Measurements from ENCODE around the gene SASH1. TPM values are rescaled to one million over a fixed set of nuclear protein-coding genes. Genes with fewer than 3 reads are reported as not detected.

The SASH1 gene
- 39.7 and 58.9 TPM in 2 replicates for total RNA-seq

GRCh38 chr6:148342350-148343046 lies at the start of gene SASH1:
Gene SASH1, plus strand, starts transcription at chr6:148342838. Its CDS starts 230 bp downstream, at chr6:148343068.
- peak; percentile 86 for DNase-seq (ENCODE audit: low read depth)
- H3K4me3 ChIP-seq (ENCODE audit: low read depth, low read length) = peak within 1 kb of the TSS; percentile 68
- TF ChIP-seq, protein P1, sequence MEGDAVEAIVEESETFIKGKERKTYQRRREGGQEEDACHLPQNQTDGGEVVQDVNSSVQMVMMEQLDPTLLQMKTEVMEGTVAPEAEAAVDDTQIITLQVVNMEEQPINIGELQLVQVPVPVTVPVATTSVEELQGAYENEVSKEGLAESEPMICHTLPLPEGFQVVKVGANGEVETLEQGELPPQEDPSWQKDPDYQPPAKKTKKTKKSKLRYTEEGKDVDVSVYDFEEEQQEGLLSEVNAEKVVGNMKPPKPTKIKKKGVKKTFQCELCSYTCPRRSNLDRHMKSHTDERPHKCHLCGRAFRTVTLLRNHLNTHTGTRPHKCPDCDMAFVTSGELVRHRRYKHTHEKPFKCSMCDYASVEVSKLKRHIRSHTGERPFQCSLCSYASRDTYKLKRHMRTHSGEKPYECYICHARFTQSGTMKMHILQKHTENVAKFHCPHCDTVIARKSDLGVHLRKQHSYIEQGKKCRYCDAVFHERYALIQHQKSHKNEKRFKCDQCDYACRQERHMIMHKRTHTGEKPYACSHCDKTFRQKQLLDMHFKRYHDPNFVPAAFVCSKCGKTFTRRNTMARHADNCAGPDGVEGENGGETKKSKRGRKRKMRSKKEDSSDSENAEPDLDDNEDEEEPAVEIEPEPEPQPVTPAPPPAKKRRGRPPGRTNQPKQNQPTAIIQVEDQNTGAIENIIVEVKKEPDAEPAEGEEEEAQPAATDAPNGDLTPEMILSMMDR (IDR thresholded peaks at IDR 0.05; ENCODE audit: insufficient read depth, low read depth, low read length) = no peak

DNA sequence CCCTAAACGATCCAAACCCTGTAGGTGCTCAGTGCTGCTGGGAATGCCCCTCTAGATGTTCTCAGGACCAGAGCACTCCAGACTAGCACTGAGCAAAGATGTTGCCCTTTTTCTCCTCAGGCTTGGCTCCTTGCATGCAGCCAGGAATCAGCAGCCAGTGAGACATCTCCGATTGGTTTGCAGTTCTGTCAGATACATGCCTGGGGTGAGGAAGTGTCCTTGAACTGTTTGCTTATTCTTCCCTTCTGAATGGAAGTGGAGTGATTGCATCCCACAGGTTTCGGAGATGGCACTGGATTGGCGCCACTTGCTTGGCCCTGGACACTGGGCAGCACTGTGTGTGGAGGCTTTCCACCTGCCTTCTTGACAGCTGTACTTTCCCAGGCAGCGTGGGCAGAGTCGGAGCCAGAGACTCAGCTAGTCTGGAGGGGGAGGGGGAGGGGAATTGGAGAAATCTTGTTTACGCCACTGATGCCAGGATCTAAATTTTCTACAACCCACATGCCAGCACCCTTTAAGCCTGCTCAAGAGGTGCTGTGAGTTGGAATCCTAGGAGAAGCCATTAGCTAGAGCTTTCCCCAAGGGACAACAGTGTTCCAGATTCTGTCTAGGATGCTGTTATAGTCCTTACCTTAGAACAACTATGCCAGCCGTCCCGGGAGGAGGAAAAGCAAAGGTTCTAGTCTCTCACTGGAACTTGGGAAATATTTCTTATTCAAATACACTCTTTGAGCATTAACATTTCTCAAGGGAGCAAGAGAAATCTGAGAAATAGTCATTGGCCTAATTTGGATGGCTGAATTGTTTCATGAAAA lies 49.2 kb upstream of the SASH1 start:
- TF ChIP-seq, protein P1 (IDR thresholded peaks at IDR 0.05; ENCODE audit: insufficient read depth, low read depth, low read length) = no peak
- no peak overlapping the region for H3K4me3 ChIP-seq (ENCODE audit: low read depth, low read length)
- DNase-seq (ENCODE audit: low read depth) = no peak

- TF ChIP-seq, protein P1 (IDR thresholded peaks at IDR 0.05; ENCODE audit: insufficient read depth, low read depth, low read length) = no peak
- DNase-seq (ENCODE audit: low read depth) = no peak
- H3K4me3 ChIP-seq (ENCODE audit: low read depth, low read length) = no peak overlapping the region
These were observed 48.6 kb upstream of the SASH1 start for GRCh38 chr6:148294059-148294458.

DNA sequence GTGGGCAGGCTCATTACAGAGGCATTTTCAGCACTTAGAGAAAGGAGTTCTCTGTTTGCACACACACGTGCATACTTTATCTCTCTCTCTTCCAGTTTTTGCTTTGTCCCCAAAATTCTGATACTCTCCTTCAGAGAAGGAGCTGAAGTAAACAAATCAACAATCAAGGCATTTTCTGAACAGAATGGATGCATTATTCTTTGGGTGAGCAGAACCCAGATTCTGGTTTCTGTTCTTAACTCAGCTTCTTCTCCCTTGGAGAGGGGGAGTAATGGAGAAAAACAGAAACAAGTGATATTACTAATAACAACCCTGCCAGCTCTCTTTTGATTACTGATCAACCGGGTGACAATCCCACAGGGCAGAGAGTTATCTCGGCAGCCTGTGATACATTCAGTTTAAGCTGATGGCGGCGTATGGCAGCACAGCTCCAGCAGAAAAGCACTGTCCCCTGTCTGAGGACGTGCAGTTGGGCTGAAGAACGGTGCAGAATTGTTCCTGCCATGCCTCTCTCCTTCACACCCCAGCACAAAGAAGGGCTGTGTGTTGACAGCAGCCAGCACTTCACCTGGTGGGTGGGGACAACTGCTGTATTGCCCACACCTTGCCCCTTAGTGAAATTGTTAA lies 47.3 kb upstream of the SASH1 start:
- H3K4me3 ChIP-seq (ENCODE audit: low read depth, low read length) = no peak overlapping the region
- no peak for DNase-seq (ENCODE audit: low read depth)
- TF ChIP-seq, protein P1 (IDR thresholded peaks at IDR 0.05; ENCODE audit: insufficient read depth, low read depth, low read length) = no peak

- H3K4me3 ChIP-seq (ENCODE audit: low read depth, low read length) = no peak overlapping the region
- TF ChIP-seq, protein P1 (IDR thresholded peaks at IDR 0.05; ENCODE audit: insufficient read depth, low read depth, low read length) = no peak
- peak; percentile 40 for DNase-seq (ENCODE audit: low read depth)
These were observed 45.9 kb upstream of the SASH1 start for GRCh38 chr6:148296771-148297170.

- no peak overlapping the region for H3K4me3 ChIP-seq (ENCODE audit: low read depth, low read length)
- TF ChIP-seq, protein P1 (IDR thresholded peaks at IDR 0.05; ENCODE audit: insufficient read depth, low read depth, low read length) = no peak
- DNase-seq (ENCODE audit: low read depth) = no peak
These were observed 44.0 kb upstream of the SASH1 start for GRCh38 chr6:148298683-148299082.
